Breast epithelium (tissue), 3 donors: ENCODE data around the gene CLDN7.

ENCODE experiments used
- POLR2A ChIP-seq: fragments of 450-650 bp; IDR thresholded peaks from one replicate; pipeline ENCODE4 v1.6.1; 2016; ENCODE audit warnings: antibody characterized with exemption, mild to moderate bottlenecking, moderate library complexity
- POLR2AphosphoS5 ChIP-seq, 3 donors: sonication (generic); formaldehyde crosslinking; IDR thresholded peaks; one replicate each; pipeline ENCODE4 v1.6.1; 2017; ENCODE audit warnings: antibody characterized with exemption in 3 of 3
- TF ChIP-seq, protein P1 (sequence below), 3 donors: fragments of 450-650 bp; IDR thresholded peaks; one replicate each; pipeline ENCODE4 v1.5.1; 2016 to 2017; ENCODE audit warnings: antibody characterized with exemption in 3 of 3, mild to moderate bottlenecking in 3 of 3, moderate library complexity in 3 of 3

DNA sequence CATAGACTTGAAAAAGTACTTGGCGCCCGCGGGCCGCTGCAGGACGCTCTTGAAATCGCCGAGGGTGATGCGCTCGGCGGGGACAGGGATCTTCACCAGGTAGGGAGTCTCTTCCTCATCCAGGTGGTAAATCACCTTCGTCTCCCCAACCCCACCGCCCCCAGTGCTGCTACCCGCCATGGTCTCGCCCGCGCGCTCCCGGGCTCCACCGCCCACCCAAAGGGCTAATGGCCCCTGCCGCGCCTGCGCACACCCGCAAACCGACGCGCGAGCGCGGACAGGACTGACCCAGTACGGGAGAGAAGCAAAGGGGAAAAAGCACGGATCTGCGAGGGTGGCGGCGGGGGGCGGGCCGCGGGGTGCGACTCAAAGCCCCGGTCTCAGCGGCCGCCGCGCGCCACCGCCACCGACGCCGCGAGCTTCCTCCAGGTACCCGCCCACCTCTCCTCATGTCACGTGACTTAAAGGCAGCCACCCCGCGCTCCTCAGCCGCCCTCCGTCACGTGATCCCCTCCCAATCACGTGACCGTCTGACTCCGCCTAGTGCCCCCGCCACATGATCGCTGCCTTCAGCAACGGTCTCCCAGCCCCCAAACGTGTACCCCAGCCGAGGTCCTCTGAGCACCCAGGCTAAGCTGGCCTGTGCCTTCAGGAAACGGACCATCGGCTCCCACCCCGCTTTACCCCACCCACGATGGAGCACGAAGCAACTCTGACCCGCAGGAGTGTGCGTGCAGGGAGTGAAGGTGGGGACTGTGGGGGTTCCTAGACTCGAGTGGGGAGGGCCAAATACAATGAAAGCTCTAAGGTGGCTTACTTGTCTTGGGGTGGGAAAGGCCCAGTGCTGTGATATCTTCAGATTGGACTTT, 28.0 kb downstream of the CLDN7 start, which contains the start of gene DVL2:
- TF ChIP-seq, protein P1, sequence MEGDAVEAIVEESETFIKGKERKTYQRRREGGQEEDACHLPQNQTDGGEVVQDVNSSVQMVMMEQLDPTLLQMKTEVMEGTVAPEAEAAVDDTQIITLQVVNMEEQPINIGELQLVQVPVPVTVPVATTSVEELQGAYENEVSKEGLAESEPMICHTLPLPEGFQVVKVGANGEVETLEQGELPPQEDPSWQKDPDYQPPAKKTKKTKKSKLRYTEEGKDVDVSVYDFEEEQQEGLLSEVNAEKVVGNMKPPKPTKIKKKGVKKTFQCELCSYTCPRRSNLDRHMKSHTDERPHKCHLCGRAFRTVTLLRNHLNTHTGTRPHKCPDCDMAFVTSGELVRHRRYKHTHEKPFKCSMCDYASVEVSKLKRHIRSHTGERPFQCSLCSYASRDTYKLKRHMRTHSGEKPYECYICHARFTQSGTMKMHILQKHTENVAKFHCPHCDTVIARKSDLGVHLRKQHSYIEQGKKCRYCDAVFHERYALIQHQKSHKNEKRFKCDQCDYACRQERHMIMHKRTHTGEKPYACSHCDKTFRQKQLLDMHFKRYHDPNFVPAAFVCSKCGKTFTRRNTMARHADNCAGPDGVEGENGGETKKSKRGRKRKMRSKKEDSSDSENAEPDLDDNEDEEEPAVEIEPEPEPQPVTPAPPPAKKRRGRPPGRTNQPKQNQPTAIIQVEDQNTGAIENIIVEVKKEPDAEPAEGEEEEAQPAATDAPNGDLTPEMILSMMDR (IDR thresholded peaks at IDR 0.05), result no peak
- peak; percentile 77 for TF ChIP-seq POLR2A
- peak; percentile 82 to 95 (median 92) for TF ChIP-seq POLR2AphosphoS5 (IDR thresholded peaks at IDR 0.05)
